HFFc6 (cell line): ENCODE results near the gene MCU. TPM values are rescaled to one million over a fixed set of nuclear protein-coding genes. Genes with fewer than 3 reads are reported as not detected.

Source experiments
- DNase-seq: peaks from one replicate; pipeline ENCODE4 v3.0.0-alpha.2; 2018
- H3K27ac Mint-ChIP-seq: 2 replicates; pipeline ENCODE4 v1.8.0; 2020; ENCODE audit warnings: mild to moderate bottlenecking, mixed read lengths
- H3K27me3 Mint-ChIP-seq: 2 replicates; pipeline ENCODE4 v1.8.0; 2021; ENCODE audit warnings: mild to moderate bottlenecking, moderate library complexity, mixed read lengths; ENCODE audit not compliant: insufficient read depth
- H3K36me3 Mint-ChIP-seq: 2 replicates; pipeline ENCODE4 v1.8.0; 2021; ENCODE audit warnings: low read depth, mixed read lengths
- H3K4me1 Mint-ChIP-seq: 2 replicates; pipeline ENCODE4 v1.8.0; 2020; ENCODE audit warnings: low read depth, mixed read lengths
- H3K4me3 Mint-ChIP-seq: 2 replicates; pipeline ENCODE4 v1.8.0; 2020; ENCODE audit warnings: mild to moderate bottlenecking, moderate library complexity, mixed read lengths
- H3K9me3 Mint-ChIP-seq: 2 replicates; pipeline ENCODE4 v1.8.0; 2020; ENCODE audit warnings: mild to moderate bottlenecking, mixed read lengths
- CTCF ChIP-seq: fragments of 200-600 bp; sonication (generic); IDR thresholded peaks from 2 replicates; pipeline ENCODE4 v1.5.0; 2021; ENCODE audit warnings: antibody characterized with exemption, mild to moderate bottlenecking
- total RNA-seq, 6 experiments: library from RNA; stranded (reverse); fragmentation: NEBNext Ultra II Directional; extraction: Animal tissue kit (Norgen Biotek cat#: 25700); gene quantifications; 2 replicates in 1 of 6; 3 replicates in 5 of 6; pipeline ENCODE4 v1.2.3, GENCODE V29; 2021

MCU gene
- total RNA-seq, 6 experiments from 2014 or later, result 28.3 to 36.2 (median 32.3) TPM

- DNase-seq, result no peak
- Mint-ChIP-seq H3K27ac (no peak overlapping the region), H3K4me1 (peaks cover 8% of the 10 kb centered on the region), H3K36me3 (no peaks in the 10 kb centered on the region), H3K4me3 (no peak overlapping the region), H3K9me3 (no peaks in the 10 kb centered on the region), H3K27me3 (no peaks in the 10 kb centered on the region)
- no peak for TF ChIP-seq CTCF
Measured at GRCh38 chr10:72840319-72840718, 148.4 kb downstream of the MCU start.

GRCh38 chr10:72841487-72841886 lies 149.5 kb downstream of the MCU start:
- no peak overlapping the region for H3K27ac Mint-ChIP-seq

GRCh38 chr10:72842164-72842563 lies 150.2 kb downstream of the MCU start:
- H3K27ac Mint-ChIP-seq, result no peak overlapping the region
- no peaks in the 10 kb centered on the region for H3K27me3 Mint-ChIP-seq
- H3K36me3 Mint-ChIP-seq, result no peaks in the 10 kb centered on the region
- H3K4me3 Mint-ChIP-seq, result no peak overlapping the region
- DNase-seq, result no peak
- H3K9me3 Mint-ChIP-seq, result no peaks in the 10 kb centered on the region
- no peak for TF ChIP-seq CTCF
- peaks cover 15% of the 10 kb centered on the region for H3K4me1 Mint-ChIP-seq

More at GRCh38 chr10:72841487-72841886, 149.5 kb downstream of the MCU start:
- Mint-ChIP-seq H3K4me3 (no peak overlapping the region), H3K9me3 (no peaks in the 10 kb centered on the region), H3K36me3 (no peaks in the 10 kb centered on the region), H3K27me3 (no peaks in the 10 kb centered on the region), H3K4me1 (peaks cover 9% of the 10 kb centered on the region)
- TF ChIP-seq CTCF, result no peak
- no peak for DNase-seq

- Mint-ChIP-seq H3K9me3 (no peaks in the 10 kb centered on the region), H3K27ac (peak overlapping the region; percentile 71)
- TF ChIP-seq CTCF, result no peak
Measured at GRCh38 chr10:72846238-72846637, 154.3 kb downstream of the MCU start.

GRCh38 chr10:72847681-72848080 lies 155.7 kb downstream of the MCU start:
- Mint-ChIP-seq H3K4me3 (no peak overlapping the region), H3K36me3 (peaks cover 24% of the 10 kb centered on the region), H3K27me3 (no peaks in the 10 kb centered on the region; the same call in 1 of the 2 replicates), H3K9me3 (no peaks in the 10 kb centered on the region), H3K27ac (peak overlapping the region; percentile 13; the same call in 1 of the 2 replicates), H3K4me1 (peaks cover 27% of the 10 kb centered on the region)
- no peak for TF ChIP-seq CTCF
- DNase-seq, result no peak

More at GRCh38 chr10:72846238-72846637, 154.3 kb downstream of the MCU start:
- DNase-seq, result peak; percentile 68
- H3K4me1 Mint-ChIP-seq, result peaks cover 27% of the 10 kb centered on the region
- peak overlapping the region; percentile 42; the same call in 1 of the 2 replicates for H3K4me3 Mint-ChIP-seq
- H3K27me3 Mint-ChIP-seq, result no peaks in the 10 kb centered on the region; the same call in 1 of the 2 replicates
- peaks cover 17% of the 10 kb centered on the region for H3K36me3 Mint-ChIP-seq

- H3K36me3 Mint-ChIP-seq, result peaks cover 32% of the 10 kb centered on the region
- no peak for TF ChIP-seq CTCF
- H3K9me3 Mint-ChIP-seq, result no peaks in the 10 kb centered on the region
- H3K27me3 Mint-ChIP-seq, result no peaks in the 10 kb centered on the region; the same call in 1 of the 2 replicates
- DNase-seq, result no peak
- no peak overlapping the region for H3K27ac Mint-ChIP-seq
- H3K4me3 Mint-ChIP-seq, result no peak overlapping the region
- H3K4me1 Mint-ChIP-seq, result peaks cover 25% of the 10 kb centered on the region
Measured at GRCh38 chr10:72850861-72851260, 158.9 kb downstream of the MCU start.
